Measurements from ENCODE around the gene ZC3H12A. TPM values are rescaled to one million over a fixed set of nuclear protein-coding genes. Genes with fewer than 3 reads are reported as not detected.
A peak's percentile ranks its signal among the peaks of the same experiment; 100 is the strongest.

Gene ZC3H12A
- total RNA-seq, 3 donors from 2014 or later (not counting 1 experiment from before 2014, with no cell fraction given): 219 to 366 (median 289) TPM

GRCh38 chr1:37479255-37480124, 5.1 kb downstream of the ZC3H12A start:
- ATAC-seq: peak; percentile 41 to 72 (median 50)
- Histone ChIP-seq H3K27ac (ENCODE audit: low read length) (peak overlapping the region; percentile 99), H3K4me1 (ENCODE audit: control insufficient read depth, insufficient read depth, low read length) (peaks cover 75% of the 10 kb centered on the region), H3K27me3 (ENCODE audit: control insufficient read depth, insufficient read depth, low read length) (no peaks in the 10 kb centered on the region), H3K36me3 (ENCODE audit: control insufficient read depth, insufficient read depth, low read length) (peaks cover 72% of the 10 kb centered on the region), H3K4me3 (ENCODE audit: low read length) (peak overlapping the region; percentile 93), H3K9me3 (ENCODE audit: control insufficient read depth, insufficient read depth, low read length) (no peaks in the 10 kb centered on the region)
- peaks cover 63 to 81% of the 10 kb centered on the region in 2 donors for H3K4me1 Mint-ChIP-seq
- DNase-seq: peak; percentile 81 to 92
- H3K9me3 Mint-ChIP-seq: no peaks in the 10 kb centered on the region
- H3K4me3 Mint-ChIP-seq: peak overlapping the region; percentile 95
- 4% methylated on average over 22 of the region's 22 CpGs for whole genome bisulfite sequencing (ENCODE audit: insufficient coverage)
- intact Hi-C loops (cut with micrococcal nuclease): loop anchor here (2.0 to 10.0 kb wide), 4 partner anchors 35 to 1329 kb away; partner anchors contain the start of genes CDCA8, FHL3 and MEAF6
- H3K27me3 Mint-ChIP-seq (ENCODE audit: low read depth in 2 of 2): no peaks in the 10 kb centered on the region
- H3K36me3 Mint-ChIP-seq: no peaks in the 10 kb centered on the region
- H3K27ac Mint-ChIP-seq: peak overlapping the region; percentile 99 to 100
- TF ChIP-seq CTCF (IDR thresholded peaks at IDR 0.05): no peak

- H3K27me3 Mint-ChIP-seq (ENCODE audit: low read depth in 2 of 2): no peaks in the 10 kb centered on the region
- peaks cover 61 to 78% of the 10 kb centered on the region in 2 donors for H3K4me1 Mint-ChIP-seq
- TF ChIP-seq CTCF (IDR thresholded peaks at IDR 0.05): no peak
Measured at GRCh38 chr1:37480125-37480466, 5.7 kb downstream of the ZC3H12A start.

GRCh38 chr1:37480581-37481288, 6.4 kb downstream of the ZC3H12A start:
- H3K27me3 Mint-ChIP-seq (ENCODE audit: low read depth in 2 of 2): no peaks in the 10 kb centered on the region
- H3K4me3 Mint-ChIP-seq: peak overlapping the region; percentile 68
- no peak for ATAC-seq
- Histone ChIP-seq H3K4me3 (ENCODE audit: low read length) (no peak overlapping the region), H3K9me3 (ENCODE audit: control insufficient read depth, insufficient read depth, low read length) (no peaks in the 10 kb centered on the region), H3K27ac (ENCODE audit: low read length) (peak overlapping the region; percentile 99), H3K27me3 (ENCODE audit: control insufficient read depth, insufficient read depth, low read length) (no peaks in the 10 kb centered on the region), H3K4me1 (ENCODE audit: control insufficient read depth, insufficient read depth, low read length) (peaks cover 65% of the 10 kb centered on the region), H3K36me3 (ENCODE audit: control insufficient read depth, insufficient read depth, low read length) (peaks cover 73% of the 10 kb centered on the region)
- TF ChIP-seq CTCF (IDR thresholded peaks at IDR 0.05): no peak
- WGBS (ENCODE audit: insufficient coverage): 89% methylated on average over 10 of the region's 10 CpGs
- intact Hi-C loops (cut with micrococcal nuclease): loop anchor here (1.0 kb wide), 1 partner anchor 7 kb away; no protein-coding TSS in a partner anchor
- H3K27ac Mint-ChIP-seq: peak overlapping the region; percentile 99 to 100
- H3K4me1 Mint-ChIP-seq: peaks cover 55 to 72% of the 10 kb centered on the region in 2 donors
- H3K36me3 Mint-ChIP-seq: no peaks in the 10 kb centered on the region
- no peaks in the 10 kb centered on the region for H3K9me3 Mint-ChIP-seq
- peak in 1 of 2 donors; percentile 30 for DNase-seq

More at GRCh38 chr1:37480125-37480466, 5.7 kb downstream of the ZC3H12A start:
- Histone ChIP-seq H3K4me1 (ENCODE audit: control insufficient read depth, insufficient read depth, low read length) (peaks cover 72% of the 10 kb centered on the region), H3K27me3 (ENCODE audit: control insufficient read depth, insufficient read depth, low read length) (no peaks in the 10 kb centered on the region), H3K27ac (ENCODE audit: low read length) (peak overlapping the region; percentile 99), H3K36me3 (ENCODE audit: control insufficient read depth, insufficient read depth, low read length) (peaks cover 74% of the 10 kb centered on the region), H3K9me3 (ENCODE audit: control insufficient read depth, insufficient read depth, low read length) (no peaks in the 10 kb centered on the region), H3K4me3 (ENCODE audit: low read length) (peak overlapping the region; percentile 93)
- WGBS (ENCODE audit: insufficient coverage): 80% methylated on average over 5 of the region's 5 CpGs
- H3K9me3 Mint-ChIP-seq: no peaks in the 10 kb centered on the region
- H3K36me3 Mint-ChIP-seq: no peaks in the 10 kb centered on the region
- ATAC-seq (no peak), DNase-seq (no peak)
- H3K4me3 Mint-ChIP-seq: peak overlapping the region; percentile 95
- intact Hi-C loops (cut with micrococcal nuclease): no loop called here
- peak overlapping the region; percentile 99 to 100 for H3K27ac Mint-ChIP-seq

All from natural killer cell (primary cell).